GM19193 (cell line): ENCODE data around the gene NUDT8.
A peak's percentile ranks its signal among the peaks of the same experiment; 100 is the strongest.

Source experiments
- POLR2A ChIP-seq: IDR thresholded peaks from 4 replicates; pipeline ENCODE4 v1.6.1; 2011; ENCODE audit not compliant: insufficient read depth, insufficient read length; ENCODE audit errors: extremely low read depth

Gene NUDT8

GRCh38 chr11:67664696-67665540 is 35.2 kb upstream of the NUDT8 start:
- TF ChIP-seq POLR2A: no peak

DNA sequence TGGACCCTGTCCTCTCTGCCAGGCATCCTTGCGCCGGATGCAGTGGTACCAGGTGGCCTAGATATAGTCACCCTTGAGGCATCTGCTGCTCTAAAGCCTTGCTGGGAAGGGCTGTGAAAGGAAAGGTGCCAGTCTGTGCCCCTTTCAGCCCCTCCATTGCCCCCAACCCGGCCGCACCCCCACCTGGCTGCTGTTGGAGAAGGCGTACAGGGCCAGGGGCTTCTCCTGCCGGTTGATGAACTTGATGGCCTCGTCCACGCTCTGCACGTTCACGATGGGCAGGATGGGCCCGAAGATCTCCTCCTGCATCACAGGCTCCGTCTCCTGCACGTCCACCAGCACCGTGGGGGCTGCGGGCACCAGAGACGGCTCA is 34.5 kb upstream of the NUDT8 start:
- no peak for TF ChIP-seq POLR2A

DNA sequence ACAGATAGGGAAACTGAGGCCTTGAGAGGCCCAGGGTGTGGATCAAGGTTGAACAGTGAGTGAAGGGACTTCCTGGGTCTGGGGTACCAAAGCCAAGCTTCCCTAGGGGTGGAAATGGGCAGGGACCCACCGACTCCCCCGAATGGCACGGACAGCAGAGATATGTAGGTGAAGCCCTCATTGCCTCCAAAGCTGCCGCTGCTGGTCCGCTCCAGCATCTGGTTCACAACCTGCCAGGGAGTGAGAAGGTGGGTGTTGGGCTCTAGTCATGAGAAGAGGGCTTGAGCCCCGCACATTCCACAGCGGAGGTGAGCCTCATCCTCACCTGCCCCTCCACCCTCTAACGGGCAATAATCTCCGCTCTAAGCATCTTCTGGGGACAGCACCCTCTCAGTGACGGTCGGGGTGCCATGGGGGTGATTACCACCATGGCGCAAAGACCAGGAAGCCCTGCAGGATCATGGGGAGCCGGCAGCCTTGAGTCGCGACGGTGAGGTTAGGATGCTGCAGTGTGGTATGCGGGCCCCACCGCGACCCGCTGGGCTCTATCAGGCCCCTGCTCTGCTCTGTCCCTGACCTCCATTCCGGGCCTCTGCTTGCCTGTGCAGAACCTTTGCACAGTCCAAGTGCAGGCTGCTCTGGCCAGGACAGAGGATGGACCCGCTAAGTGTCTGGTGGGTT is 33.9 kb upstream of the NUDT8 start:
- no peak for TF ChIP-seq POLR2A

- no peak for TF ChIP-seq POLR2A
Measured at GRCh38 chr11:67662835-67663531, 33.2 kb upstream of the NUDT8 start.

DNA sequence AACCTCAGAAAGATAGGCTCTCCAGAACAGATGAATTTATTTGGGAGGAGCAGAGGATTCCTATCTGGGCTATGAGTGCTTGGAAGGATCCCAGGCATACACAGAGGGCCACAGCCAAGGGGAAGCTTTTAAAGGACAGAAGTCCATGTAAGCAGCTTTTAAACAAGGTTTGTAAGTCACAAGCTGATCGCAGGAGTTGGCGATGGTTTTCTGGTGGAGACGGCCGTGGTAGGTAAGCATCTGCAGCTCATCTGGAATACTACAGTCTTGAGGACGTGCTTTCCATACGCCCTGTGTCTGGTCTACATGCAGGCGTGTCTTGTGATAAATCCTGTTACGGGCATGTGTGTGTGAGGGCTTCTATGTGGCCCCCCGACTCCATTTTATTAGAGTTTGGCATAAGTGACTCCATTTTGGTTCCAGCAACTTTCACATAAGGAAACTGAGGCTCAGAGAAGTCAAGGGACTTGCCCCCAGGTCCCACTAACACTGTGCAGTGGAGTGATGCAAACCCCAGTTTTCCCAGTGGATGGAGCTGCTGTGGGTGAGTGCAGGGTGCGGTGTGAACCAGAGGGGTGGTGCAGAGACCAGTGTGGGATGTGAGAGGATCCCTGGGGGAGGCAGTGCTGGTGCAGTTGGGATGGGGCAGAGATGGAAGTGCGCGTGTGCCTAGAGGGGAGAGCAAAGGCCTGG is 32.6 kb upstream of the NUDT8 start:
- TF ChIP-seq POLR2A: no peak

GRCh38 chr11:67657300-67657699 is 27.6 kb upstream of the NUDT8 start:
- TF ChIP-seq POLR2A: no peak

- no peak for TF ChIP-seq POLR2A
Measured at GRCh38 chr11:67656278-67656922, 26.7 kb upstream of the NUDT8 start.

GRCh38 chr11:67654225-67654624 is 24.5 kb upstream of the NUDT8 start:
- TF ChIP-seq POLR2A: no peak

GRCh38 chr11:67652965-67653845 is 23.5 kb upstream of the NUDT8 start:
- TF ChIP-seq POLR2A: no peak

- TF ChIP-seq POLR2A: no peak
Measured at GRCh38 chr11:67651976-67652781, 22.4 kb upstream of the NUDT8 start.

- TF ChIP-seq POLR2A: peak; percentile 59
Measured at GRCh38 chr11:67649634-67650510, 20.1 kb upstream of the NUDT8 start.
